Caco-2 (cell line): ENCODE results near the gene NFATC4. TPM values are rescaled to one million over a fixed set of nuclear protein-coding genes. Genes with fewer than 3 reads are reported as not detected.

Source experiments
- BruUV-seq: library from RNA; stranded (reverse); fragments of 400-500 nt; replicated peaks from 2 replicates; lab custom pipeline; 2021; lab: Mats Ljungman, UMichigan
- CTCF ChIA-PET: fragments of 300-600 bp; sonication (Branson Sonifier 250); formaldehyde crosslinking; loops from one replicate; lab custom pipeline; 2022; ENCODE audit warnings: antibody characterized with exemption; lab: Charles Lee
- POLR2A ChIA-PET: fragments of 300-600 bp; sonication (Branson Sonifier 250); formaldehyde crosslinking; loops from one replicate; lab custom pipeline; 2022; ENCODE audit warnings: antibody characterized with exemption; lab: Charles Lee
- DNase-seq, 2 experiments: peaks; one replicate each; pipeline versions ENCODE4 v3.0.0 to v3.0.0-alpha.2; 2020 to 2022
- H3K27me3 ChIP-seq: replicated peaks from 2 replicates; pipeline ENCODE4 v1.6.0; 2011; ENCODE audit warnings: low read length; ENCODE audit not compliant: control insufficient read depth, insufficient read depth
- H3K36me3 ChIP-seq: 2 replicates; pipeline ENCODE4 v1.5.1; 2011; ENCODE audit warnings: low read length; ENCODE audit not compliant: control insufficient read depth, insufficient read depth
- H3K4me1 ChIP-seq: fragments of 250-450 bp; sonication (Bioruptor Pico); 2 replicates; pipeline ENCODE4 v1.5.1; 2020; ENCODE audit warnings: mild to moderate bottlenecking
- H3K4me3 ChIP-seq: 2 replicates; pipeline ENCODE4 v1.5.1; 2011; ENCODE audit warnings: low read depth, mild to moderate bottlenecking, control low read depth, low read length
- H3K9me3 ChIP-seq: fragments of 250-450 bp; sonication (Bioruptor Pico); 2 replicates; pipeline ENCODE4 v1.5.1; 2020; ENCODE audit warnings: mild to moderate bottlenecking, moderate library complexity
- H3K27ac Mint-ChIP-seq: one replicate; pipeline ENCODE4 v1.8.0; 2022; ENCODE audit warnings: mixed read lengths; ENCODE audit not compliant: unreplicated experiment
- H3K27me3 Mint-ChIP-seq: one replicate; pipeline ENCODE4 v1.8.0; 2022; ENCODE audit warnings: mixed read lengths; ENCODE audit not compliant: insufficient read depth, unreplicated experiment
- H3K36me3 Mint-ChIP-seq: one replicate; pipeline ENCODE4 v1.8.0; 2022; ENCODE audit warnings: mild to moderate bottlenecking, mixed read lengths; ENCODE audit not compliant: insufficient read depth, unreplicated experiment
- H3K4me1 Mint-ChIP-seq: one replicate; pipeline ENCODE4 v1.8.0; 2022; ENCODE audit warnings: low read depth, mixed read lengths; ENCODE audit not compliant: unreplicated experiment
- H3K4me3 Mint-ChIP-seq: one replicate; pipeline ENCODE4 v1.8.0; 2022; ENCODE audit warnings: mild to moderate bottlenecking, moderate library complexity, mixed read lengths; ENCODE audit not compliant: unreplicated experiment
- H3K9me3 Mint-ChIP-seq: one replicate; pipeline ENCODE4 v1.8.0; 2022; ENCODE audit warnings: mixed read lengths; ENCODE audit not compliant: unreplicated experiment
- intact Hi-C: fragments of 100-400 bp; cut with micrococcal nuclease; formaldehyde crosslinking; loops from one replicate; pipeline ENCODE4 v1.10.0; 2022; ENCODE audit not compliant: unreplicated experiment
- total RNA-seq: library from RNA; stranded (reverse); gene quantifications from 2 replicates; pipeline ENCODE4 v1.2.3, GENCODE V29; 2022
- TF ChIP-seq, protein P1 (sequence below), 2 experiments: fragments of 200-600 bp in 1 of 2; IDR thresholded peaks; 1 replicate in 1 of 2; 2 replicates in 1 of 2; pipeline versions ENCODE4 v1.5.1 to v1.8.0; 2011 to 2022; ENCODE audit warnings: antibody characterized with exemption in 1 of 2, control low read depth in 1 of 2, inconsistent platforms in 1 of 2, low read depth in 1 of 2, low read length in 1 of 2, mild to moderate bottlenecking in 1 of 2, moderate library complexity in 1 of 2; ENCODE audit not compliant: insufficient read depth in 1 of 2, severe bottlenecking in 1 of 2, unreplicated experiment in 1 of 2

The NFATC4 gene
- total RNA-seq, 1 experiment from 2014 or later = 0.88 TPM

- peaks cover 15% of the 10 kb centered on the region for H3K4me1 ChIP-seq
- no peaks in the 10 kb centered on the region for H3K9me3 ChIP-seq
- Mint-ChIP-seq H3K4me3 (no peak overlapping the region), H3K27me3 (peaks cover under 1% of the 10 kb centered on the region), H3K36me3 (peaks cover 5% of the 10 kb centered on the region), H3K4me1 (peaks cover 2% of the 10 kb centered on the region), H3K27ac (no peak overlapping the region), H3K9me3 (no peaks in the 10 kb centered on the region)
- POLR2A ChIA-PET = interaction anchor here (0.8 kb wide), 1 partner anchor 105 kb away, joined by 5 read pairs; no protein-coding TSS in a partner anchor
- intact Hi-C loops = no loop called here
- CTCF ChIA-PET = no interaction called here
- no peak for DNase-seq
- H3K4me3 ChIP-seq = no peak overlapping the region
- no peaks in the 10 kb centered on the region; the same call in 1 of the 2 replicates for H3K27me3 ChIP-seq
- BruUV-seq = no TSS peak
- TF ChIP-seq, protein P1, sequence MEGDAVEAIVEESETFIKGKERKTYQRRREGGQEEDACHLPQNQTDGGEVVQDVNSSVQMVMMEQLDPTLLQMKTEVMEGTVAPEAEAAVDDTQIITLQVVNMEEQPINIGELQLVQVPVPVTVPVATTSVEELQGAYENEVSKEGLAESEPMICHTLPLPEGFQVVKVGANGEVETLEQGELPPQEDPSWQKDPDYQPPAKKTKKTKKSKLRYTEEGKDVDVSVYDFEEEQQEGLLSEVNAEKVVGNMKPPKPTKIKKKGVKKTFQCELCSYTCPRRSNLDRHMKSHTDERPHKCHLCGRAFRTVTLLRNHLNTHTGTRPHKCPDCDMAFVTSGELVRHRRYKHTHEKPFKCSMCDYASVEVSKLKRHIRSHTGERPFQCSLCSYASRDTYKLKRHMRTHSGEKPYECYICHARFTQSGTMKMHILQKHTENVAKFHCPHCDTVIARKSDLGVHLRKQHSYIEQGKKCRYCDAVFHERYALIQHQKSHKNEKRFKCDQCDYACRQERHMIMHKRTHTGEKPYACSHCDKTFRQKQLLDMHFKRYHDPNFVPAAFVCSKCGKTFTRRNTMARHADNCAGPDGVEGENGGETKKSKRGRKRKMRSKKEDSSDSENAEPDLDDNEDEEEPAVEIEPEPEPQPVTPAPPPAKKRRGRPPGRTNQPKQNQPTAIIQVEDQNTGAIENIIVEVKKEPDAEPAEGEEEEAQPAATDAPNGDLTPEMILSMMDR (IDR thresholded peaks at IDR 0.05; ENCODE audit: insufficient read depth in 1 of 2, low read depth in 1 of 2, low read length in 1 of 2, severe bottlenecking in 1 of 2, unreplicated experiment in 1 of 2) = no peak
- H3K36me3 ChIP-seq = no peaks in the 10 kb centered on the region
These were observed 30.7 kb upstream of the NFATC4 start for GRCh38 chr14:24337144-24337823.

- Histone ChIP-seq H3K4me3 (no peak overlapping the region), H3K9me3 (no peaks in the 10 kb centered on the region), H3K27me3 (no peaks in the 10 kb centered on the region; the same call in 1 of the 2 replicates), H3K36me3 (no peaks in the 10 kb centered on the region), H3K4me1 (peaks cover 14% of the 10 kb centered on the region)
- Mint-ChIP-seq H3K9me3 (no peaks in the 10 kb centered on the region), H3K36me3 (peaks cover under 1% of the 10 kb centered on the region), H3K27me3 (peaks cover 3% of the 10 kb centered on the region), H3K27ac (no peak overlapping the region), H3K4me1 (no peaks in the 10 kb centered on the region), H3K4me3 (no peak overlapping the region)
- intact Hi-C loops = no loop called here
- no TSS peak for BruUV-seq
- POLR2A ChIA-PET = interaction anchor here (0.8 kb wide), 1 partner anchor 104 kb away, joined by 5 read pairs; no protein-coding TSS in a partner anchor
- no peak for DNase-seq
- TF ChIP-seq, protein P1 (IDR thresholded peaks at IDR 0.05; ENCODE audit: insufficient read depth in 1 of 2, low read depth in 1 of 2, low read length in 1 of 2, severe bottlenecking in 1 of 2, unreplicated experiment in 1 of 2) = no peak
- CTCF ChIA-PET = interaction anchor here (1.7 kb wide), 1 partner anchor 94 kb away, joined by 6 read pairs; no protein-coding TSS in a partner anchor
These were observed 30.2 kb upstream of the NFATC4 start for GRCh38 chr14:24337824-24338175.

DNA sequence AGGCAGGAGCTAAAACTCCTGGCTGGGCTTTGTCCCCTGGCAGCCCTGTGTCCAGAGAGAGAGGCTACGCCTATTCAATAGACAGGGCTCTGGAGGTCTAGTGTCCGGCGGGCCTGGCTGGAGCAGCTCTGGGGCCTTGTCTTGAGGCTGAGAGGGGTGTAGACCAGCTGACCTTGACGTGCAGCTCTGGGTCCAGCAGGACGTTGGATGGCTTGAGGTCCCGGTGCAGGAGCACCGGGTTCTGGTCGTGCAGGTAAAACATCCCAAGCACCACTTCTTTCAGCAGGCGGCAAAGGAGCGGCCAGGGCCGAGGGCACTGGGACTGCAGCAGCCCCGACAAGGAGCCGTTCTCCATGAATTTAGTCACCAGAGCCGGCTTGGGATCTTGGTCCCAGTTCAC lies 29.1 kb upstream of the NFATC4 start:
- Mint-ChIP-seq H3K27me3 (peaks cover 3% of the 10 kb centered on the region), H3K4me3 (no peak overlapping the region), H3K27ac (no peak overlapping the region), H3K9me3 (no peaks in the 10 kb centered on the region), H3K36me3 (no peaks in the 10 kb centered on the region), H3K4me1 (peaks cover 2% of the 10 kb centered on the region)
- Histone ChIP-seq H3K4me3 (no peak overlapping the region), H3K9me3 (no peaks in the 10 kb centered on the region), H3K4me1 (0 out of 2 replicates have a peak, but pooled peaks cover 7% of the 10 kb centered on the region), H3K27me3 (no peaks in the 10 kb centered on the region; the same call in 1 of the 2 replicates), H3K36me3 (no peaks in the 10 kb centered on the region)
- intact Hi-C loops = no loop called here
- POLR2A ChIA-PET = no interaction called here
- BruUV-seq = no TSS peak
- CTCF ChIA-PET = interaction anchor here (1.7 kb wide), 1 partner anchor 93 kb away, joined by 6 read pairs; no protein-coding TSS in a partner anchor
- no peak for DNase-seq
- TF ChIP-seq, protein P1 (IDR thresholded peaks at IDR 0.05; ENCODE audit: insufficient read depth in 1 of 2, low read depth in 1 of 2, low read length in 1 of 2, severe bottlenecking in 1 of 2, unreplicated experiment in 1 of 2) = no peak
